Subcutaneous adipose tissue (tissue), 4 donors: ENCODE measurements around the gene DMGDH. TPM values are rescaled to one million over a fixed set of nuclear protein-coding genes. Genes with fewer than 3 reads are reported as not detected.

Source experiments
- CTCF ChIP-seq: fragments of 450-650 bp; IDR thresholded peaks from one replicate; pipeline ENCODE4 v1.5.1; 2016; ENCODE audit warnings: low read depth, mild to moderate bottlenecking, control low read depth, antibody characterized with exemption, moderate library complexity
- total RNA-seq, 4 donors: library from RNA; depleted of rRNA; stranded (reverse); fragments of >200 nt; gene quantifications; one replicate each; pipeline ENCODE4 v1.1.0, GENCODE V29; 2016

DMGDH gene
- total RNA-seq, 4 donors from 2014 or later, result 5.9 to 12.6 (median 9.9) TPM

GRCh38 chr5:79081779-79082178, 12.3 kb upstream of the DMGDH start:
- no peak for TF ChIP-seq CTCF

GRCh38 chr5:79080804-79081203, 11.3 kb upstream of the DMGDH start:
- no peak for TF ChIP-seq CTCF

GRCh38 chr5:79077680-79078365, 8.3 kb upstream of the DMGDH start:
- no peak for TF ChIP-seq CTCF

GRCh38 chr5:79076819-79077218, 7.3 kb upstream of the DMGDH start:
- TF ChIP-seq CTCF, result no peak

GRCh38 chr5:79075646-79076426, 6.4 kb upstream of the DMGDH start:
- no peak for TF ChIP-seq CTCF

GRCh38 chr5:79074641-79075040, 5.2 kb upstream of the DMGDH start:
- no peak for TF ChIP-seq CTCF

- TF ChIP-seq CTCF, result no peak
Measured at GRCh38 chr5:79070350-79070667, 835 bp upstream of the DMGDH start.
